Measurements from ENCODE around the gene ECHS1.
"Not testable (repeated sequence)": the region's sequence is repeated elsewhere in the genome, so short reads cannot be mapped to it uniquely, and the experiment has no call there.

Gene ECHS1

DNA sequence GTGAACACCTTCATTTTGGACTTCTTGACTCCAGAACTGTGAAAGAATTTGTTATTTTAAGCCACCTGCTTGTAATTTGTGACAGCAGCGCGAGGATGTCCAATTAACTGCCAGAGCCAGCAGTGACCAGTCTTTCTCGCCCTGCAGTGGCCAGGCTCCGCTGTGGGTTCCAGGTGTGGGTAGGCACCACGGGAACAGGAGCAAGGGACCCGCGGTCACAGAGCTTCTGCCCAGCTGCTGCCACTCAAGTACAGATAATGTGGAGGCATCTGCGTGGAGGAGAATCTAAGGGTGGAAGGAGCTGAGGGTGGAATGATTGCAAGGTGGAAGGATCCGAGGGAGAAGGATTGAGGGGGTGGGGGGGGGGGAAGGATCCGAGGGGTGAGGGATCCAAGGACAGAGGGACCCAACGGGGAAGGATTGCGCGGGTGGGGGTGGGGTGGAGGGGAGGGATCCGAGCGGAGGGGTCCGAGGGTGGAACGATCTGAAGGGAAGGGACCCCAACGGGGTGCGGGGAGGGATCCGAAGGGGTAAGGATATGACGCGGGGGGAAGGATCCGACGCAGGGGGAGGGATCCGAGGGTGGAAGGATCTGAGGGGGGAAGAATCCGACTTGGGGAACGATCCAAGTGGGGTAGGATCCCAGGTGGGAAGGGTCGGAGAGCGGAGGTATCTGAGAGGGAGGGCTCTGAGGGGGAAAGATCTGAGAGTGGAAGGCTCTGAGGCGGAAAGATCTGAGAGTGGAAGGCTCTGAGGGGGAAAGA lies 40.0 kb downstream of the ECHS1 start:
- H3K36me3 Mint-ChIP-seq, result no peaks in the 10 kb centered on the region
- no peaks in the 10 kb centered on the region for H3K9me3 Mint-ChIP-seq
- H3K27me3 Mint-ChIP-seq, result peaks cover 2% of the 10 kb centered on the region
- no peak overlapping the region for H3K4me3 Mint-ChIP-seq
- H3K27ac Mint-ChIP-seq, result no peak overlapping the region
- H3K4me1 Mint-ChIP-seq, result peaks cover 9% of the 10 kb centered on the region

DNA sequence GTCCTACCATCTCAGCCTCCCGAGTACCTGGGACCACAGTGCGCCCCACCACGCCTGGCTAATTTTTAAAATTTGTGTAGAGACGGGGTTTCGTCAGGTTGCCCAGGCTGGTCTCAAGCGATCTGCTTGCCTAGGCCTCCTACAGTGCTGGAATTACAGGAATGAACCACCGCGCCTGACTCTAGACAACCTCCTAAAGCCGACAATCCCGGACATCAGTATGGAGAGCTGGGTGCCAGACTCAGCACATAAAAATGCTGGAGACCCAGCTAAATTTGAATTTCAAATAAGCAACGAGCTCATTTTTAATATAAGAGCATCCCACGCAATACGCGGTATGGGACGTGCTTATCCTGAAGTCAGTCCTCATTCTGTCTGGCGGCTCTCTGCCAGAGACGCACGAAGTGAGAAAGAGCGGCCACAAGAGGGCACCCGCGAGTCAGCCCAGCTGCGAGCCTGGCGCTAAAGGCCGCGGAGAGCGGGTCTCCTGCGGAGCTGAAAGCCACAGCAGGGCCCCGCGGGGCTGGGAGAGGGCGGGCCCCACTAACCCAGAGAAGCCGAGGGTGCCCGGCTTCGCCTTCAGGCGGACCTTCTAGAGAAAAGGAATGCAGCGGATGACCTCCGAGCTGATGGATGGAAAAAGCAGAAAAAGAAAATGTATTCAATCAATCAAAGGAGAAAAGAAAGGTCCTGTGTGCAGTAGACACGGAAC lies 43.5 kb downstream of the ECHS1 start:
- Mint-ChIP-seq H3K4me3 (peak overlapping the region; percentile 49), H3K27ac (no peak overlapping the region), H3K9me3 (no peaks in the 10 kb centered on the region), H3K4me1 (peaks cover 9% of the 10 kb centered on the region), H3K36me3 (no peaks in the 10 kb centered on the region), H3K27me3 (peaks cover 13% of the 10 kb centered on the region)

DNA sequence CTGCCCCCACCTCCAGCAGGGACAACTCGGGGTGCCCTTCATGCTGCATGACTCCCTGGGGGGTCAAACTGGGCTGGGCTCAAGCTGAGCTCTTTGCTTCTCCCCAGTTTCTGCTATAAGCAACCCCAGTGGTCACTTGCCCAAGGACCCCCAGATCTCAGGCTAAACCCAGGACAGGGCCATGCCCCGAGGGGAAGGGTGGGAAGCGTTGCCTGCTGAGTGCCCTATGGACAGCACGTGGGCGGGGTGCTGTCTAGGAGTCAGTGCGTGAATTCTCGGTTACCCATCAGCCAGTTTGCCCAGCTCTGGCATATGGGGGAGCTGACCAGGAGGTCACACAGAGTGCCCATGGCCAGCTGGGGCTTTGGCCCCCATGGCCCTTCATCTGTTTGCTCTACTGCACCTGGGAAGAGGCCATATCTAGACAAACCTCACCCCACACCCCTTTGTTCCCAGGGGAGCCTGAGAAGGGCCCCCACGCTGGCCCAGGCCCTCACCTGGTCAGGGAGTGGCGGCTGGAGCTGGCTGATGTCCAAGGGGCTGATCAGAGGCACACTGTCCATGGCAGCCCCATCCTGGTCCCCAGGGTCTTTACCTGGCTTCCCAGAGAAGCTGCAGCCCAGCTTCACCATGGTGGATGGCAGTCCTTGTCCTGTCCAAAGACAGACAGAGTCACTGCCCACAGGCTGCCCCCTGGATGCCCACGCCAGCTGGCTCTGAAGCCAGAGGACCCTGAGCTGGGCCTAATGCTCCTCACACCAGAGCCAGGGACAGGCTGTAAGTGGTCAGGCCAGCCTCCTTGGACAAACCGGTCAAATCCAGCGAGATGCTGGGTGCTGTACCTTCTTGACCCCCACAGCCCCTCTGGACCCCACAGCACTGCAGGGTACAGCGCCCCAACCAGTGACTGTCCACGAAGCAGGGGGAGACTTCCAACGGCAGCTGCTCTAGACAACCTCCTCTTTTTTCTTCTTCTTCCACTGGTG lies 44.5 kb downstream of the ECHS1 start:
- Mint-ChIP-seq H3K4me3 (no peak overlapping the region), H3K4me1 (peaks cover 9% of the 10 kb centered on the region), H3K27ac (no peak overlapping the region), H3K9me3 (no peaks in the 10 kb centered on the region), H3K36me3 (no peaks in the 10 kb centered on the region), H3K27me3 (peaks cover 13% of the 10 kb centered on the region)

DNA sequence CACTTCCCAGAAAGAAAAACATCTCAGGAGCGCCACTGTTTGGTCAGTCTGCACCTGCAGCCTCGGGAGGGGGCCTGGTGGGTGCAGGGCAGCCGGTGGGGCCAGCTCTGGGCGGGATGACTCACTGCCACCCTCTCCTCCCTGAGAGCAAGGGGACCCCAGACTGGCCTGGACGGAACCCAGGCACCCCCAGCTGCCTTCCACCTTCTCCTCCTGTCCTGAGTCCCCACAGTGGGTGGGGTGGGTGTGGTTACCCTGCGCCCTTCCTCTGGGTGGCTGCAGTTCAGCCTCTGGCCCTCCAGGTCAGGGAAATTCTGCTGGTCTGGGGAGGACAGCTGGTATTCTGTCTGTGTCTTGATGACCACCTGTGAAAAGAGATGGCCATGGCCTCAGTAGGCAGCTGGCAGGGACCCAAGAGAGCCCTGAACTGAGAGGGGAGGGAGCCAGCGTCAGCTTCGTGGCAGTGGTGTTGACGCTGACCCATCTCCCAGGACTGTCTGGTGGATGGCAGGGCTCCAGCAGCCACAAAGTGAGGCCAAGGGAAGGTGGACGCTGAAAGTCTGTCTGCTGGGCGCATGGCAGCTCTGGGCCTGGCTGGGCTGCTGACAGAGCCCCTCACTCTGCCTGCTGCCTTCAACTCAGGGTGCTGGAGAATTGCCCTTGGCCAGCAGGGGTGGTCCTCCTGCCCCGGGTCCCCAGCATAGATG lies 45.4 kb downstream of the ECHS1 start:
- Mint-ChIP-seq H3K27me3 (peaks cover 13% of the 10 kb centered on the region), H3K4me3 (no peak overlapping the region), H3K36me3 (no peaks in the 10 kb centered on the region), H3K9me3 (no peaks in the 10 kb centered on the region), H3K4me1 (peaks cover 9% of the 10 kb centered on the region), H3K27ac (no peak overlapping the region)

DNA sequence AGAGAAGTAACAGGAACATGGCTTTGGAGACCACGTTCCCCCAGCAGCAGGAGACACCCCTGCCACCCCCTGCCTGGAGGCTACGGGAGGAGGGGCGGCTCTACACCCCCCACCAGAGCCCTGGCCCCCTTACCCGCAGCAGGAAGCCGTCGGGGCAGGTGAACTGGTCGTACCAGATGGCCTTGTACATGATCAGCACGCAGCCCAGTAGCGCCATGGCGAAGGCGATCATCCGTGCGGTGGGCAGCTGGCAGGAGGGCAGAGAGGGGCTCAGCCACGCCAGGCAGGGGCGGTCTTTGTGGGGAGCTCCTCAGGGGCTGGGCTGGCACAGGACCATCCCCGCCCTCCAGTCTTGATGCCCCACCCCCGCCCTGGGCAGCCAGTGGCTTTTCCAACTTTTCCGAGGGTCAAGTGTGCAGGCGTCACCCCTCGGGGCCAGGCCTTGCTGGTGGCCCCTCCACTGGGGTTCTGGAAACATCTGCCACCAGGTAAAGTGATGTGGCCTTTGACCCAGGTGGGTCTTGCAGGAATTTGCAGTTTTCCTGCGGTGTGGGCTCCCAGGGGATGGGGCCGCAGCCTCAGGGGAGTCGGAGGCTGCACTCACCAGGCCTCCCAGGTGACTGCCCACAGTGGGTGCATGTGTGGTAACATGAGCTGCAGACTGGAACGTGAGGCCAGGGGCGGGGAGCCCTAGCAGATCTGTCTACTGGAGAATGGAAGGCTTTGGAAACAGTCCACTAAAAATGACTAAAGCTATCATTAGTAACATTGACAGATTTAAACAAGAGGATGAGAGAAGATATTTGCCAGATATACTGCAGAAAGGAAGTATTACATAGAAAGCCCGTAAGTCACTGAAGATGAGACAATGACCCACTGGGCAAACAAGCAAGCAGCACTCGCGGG lies 46.2 kb downstream of the ECHS1 start:
- Mint-ChIP-seq H3K27ac (no peak overlapping the region), H3K4me3 (no peak overlapping the region), H3K9me3 (no peaks in the 10 kb centered on the region), H3K27me3 (peaks cover 13% of the 10 kb centered on the region), H3K36me3 (no peaks in the 10 kb centered on the region), H3K4me1 (peaks cover 9% of the 10 kb centered on the region)

DNA sequence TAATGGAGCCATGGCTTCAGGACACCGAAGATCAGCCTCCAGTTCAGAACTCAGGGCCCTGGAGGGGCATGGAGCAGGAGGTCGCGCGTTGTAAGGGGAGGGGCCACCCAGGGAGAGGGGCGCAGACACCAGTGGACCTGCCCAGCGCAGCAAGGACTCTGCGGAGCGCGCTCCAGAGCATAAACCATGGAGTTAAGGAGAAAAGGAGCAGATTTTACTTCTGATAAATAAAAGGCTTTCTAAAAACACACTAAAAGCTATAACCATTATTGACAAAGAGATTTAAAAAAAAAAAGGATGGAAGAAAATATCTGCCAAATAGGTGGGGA lies 47.0 kb downstream of the ECHS1 start:
- Mint-ChIP-seq H3K27me3 (peaks cover 13% of the 10 kb centered on the region), H3K27ac (no peak overlapping the region), H3K36me3 (no peaks in the 10 kb centered on the region), H3K4me3 (peak overlapping the region; percentile 33), H3K4me1 (peaks cover 9% of the 10 kb centered on the region), H3K9me3 (no peaks in the 10 kb centered on the region)

DNA sequence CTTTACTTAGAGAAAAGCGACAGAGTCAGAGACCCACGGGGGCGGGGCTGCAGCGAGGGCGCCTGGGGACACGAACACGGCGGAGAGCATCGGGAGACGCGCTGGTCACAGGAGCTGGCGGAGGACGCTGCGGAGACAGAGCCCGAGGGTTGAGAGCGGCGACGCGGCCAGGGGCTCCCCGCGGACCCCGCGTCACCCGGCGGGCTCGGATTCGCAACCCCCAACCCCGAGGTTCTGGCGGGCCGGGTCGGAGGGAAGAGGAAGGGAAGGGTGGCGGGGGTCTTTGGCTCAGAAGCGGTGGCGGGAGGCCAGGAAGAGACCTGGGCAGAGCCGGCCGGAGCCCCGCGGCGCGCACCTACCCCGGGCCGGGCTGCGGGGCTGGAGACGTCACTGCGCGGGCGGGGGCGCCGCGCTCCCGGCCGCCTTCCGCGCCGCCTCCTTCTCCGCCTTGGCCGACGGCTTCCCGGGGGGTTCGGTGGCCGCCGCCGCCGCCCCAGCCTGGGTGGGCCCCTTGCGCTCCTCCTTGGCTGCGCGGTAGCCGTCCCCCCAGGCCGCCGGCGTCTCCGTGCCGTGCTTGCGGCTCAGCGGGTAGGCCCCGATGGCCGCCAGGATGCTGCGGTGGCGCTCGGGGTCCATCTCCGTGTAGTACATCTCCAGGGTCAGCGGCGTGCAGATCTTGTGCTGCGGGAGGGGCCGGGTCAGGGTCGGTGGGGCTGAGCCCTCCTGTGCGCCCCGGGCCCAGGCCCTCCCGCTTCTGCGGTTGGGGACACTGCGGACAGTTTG lies 47.5 kb downstream of the ECHS1 start:
- peak overlapping the region; percentile 85 for H3K4me3 Mint-ChIP-seq

DNA sequence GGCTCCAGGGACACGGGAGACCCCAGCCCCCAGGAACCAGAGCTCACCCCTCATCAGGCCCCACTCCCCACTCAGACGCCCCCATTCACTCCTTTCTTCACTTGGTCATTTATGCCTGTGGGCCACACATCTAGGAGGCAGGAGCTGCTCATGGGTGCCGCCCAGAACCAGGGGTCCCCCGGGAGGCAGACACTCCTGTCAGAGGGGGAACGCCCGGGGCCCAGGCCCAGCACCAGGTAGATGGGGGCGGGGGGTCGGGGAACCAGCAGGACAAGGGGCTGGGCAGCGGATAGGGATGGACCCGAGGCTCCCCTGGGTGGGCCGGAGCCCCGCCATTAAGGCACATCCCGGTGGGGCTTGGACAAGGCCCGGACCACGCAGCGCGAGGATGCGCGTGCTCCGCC lies 48.3 kb downstream of the ECHS1 start:
- peaks cover 7% of the 10 kb centered on the region for H3K4me1 Mint-ChIP-seq
- peak overlapping the region; percentile 51 for H3K4me3 Mint-ChIP-seq
- H3K27ac Mint-ChIP-seq, result no peak overlapping the region

More for the DNA sequence above, 47.5 kb downstream of the ECHS1 start:
- H3K36me3 Mint-ChIP-seq, result no peaks in the 10 kb centered on the region
- H3K27ac Mint-ChIP-seq, result no peak overlapping the region
- H3K27me3 Mint-ChIP-seq, result peaks cover 13% of the 10 kb centered on the region
- H3K9me3 Mint-ChIP-seq, result no peaks in the 10 kb centered on the region
- peaks cover 9% of the 10 kb centered on the region for H3K4me1 Mint-ChIP-seq

DNA sequence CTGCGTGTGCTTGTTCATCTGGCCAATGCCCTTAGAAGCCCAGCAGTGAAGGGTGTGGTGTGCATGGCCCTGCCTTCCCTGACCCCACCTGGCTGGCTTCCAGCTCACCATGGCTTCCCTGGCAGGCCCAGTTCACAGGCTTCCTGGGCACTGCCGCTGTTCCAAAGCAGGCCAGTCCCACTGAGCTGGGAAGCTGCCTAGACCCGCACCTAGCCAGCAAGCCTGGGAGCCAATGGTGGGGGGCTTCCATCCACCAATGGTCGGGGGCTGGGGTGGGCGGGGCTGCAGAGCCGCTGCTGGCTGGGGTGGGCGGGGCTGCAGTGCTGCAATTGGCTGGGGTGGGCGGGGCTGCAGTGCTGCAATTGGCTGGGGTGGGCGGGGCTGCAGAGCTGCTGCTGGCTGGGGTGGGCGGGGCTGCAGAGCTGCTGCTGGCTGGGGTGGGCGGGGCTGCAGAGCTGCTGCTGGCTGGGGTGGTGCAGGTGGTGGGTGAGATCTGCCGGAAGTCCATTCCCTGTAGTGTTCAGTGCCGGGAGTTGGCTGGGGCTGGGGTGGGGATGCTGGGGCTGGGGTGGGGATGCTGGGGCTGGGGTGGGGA lies 48.9 kb downstream of the ECHS1 start:
- no peak overlapping the region for H3K4me3 Mint-ChIP-seq
- no peak overlapping the region for H3K27ac Mint-ChIP-seq
- H3K27me3 Mint-ChIP-seq, result peaks cover 13% of the 10 kb centered on the region
- no peaks in the 10 kb centered on the region for H3K9me3 Mint-ChIP-seq
- H3K4me1 Mint-ChIP-seq, result peaks cover 5% of the 10 kb centered on the region
- H3K36me3 Mint-ChIP-seq, result no peaks in the 10 kb centered on the region

More for the DNA sequence above, 48.3 kb downstream of the ECHS1 start:
- no peaks in the 10 kb centered on the region for H3K36me3 Mint-ChIP-seq
- H3K27me3 Mint-ChIP-seq, result peaks cover 13% of the 10 kb centered on the region
- H3K9me3 Mint-ChIP-seq, result no peaks in the 10 kb centered on the region

DNA sequence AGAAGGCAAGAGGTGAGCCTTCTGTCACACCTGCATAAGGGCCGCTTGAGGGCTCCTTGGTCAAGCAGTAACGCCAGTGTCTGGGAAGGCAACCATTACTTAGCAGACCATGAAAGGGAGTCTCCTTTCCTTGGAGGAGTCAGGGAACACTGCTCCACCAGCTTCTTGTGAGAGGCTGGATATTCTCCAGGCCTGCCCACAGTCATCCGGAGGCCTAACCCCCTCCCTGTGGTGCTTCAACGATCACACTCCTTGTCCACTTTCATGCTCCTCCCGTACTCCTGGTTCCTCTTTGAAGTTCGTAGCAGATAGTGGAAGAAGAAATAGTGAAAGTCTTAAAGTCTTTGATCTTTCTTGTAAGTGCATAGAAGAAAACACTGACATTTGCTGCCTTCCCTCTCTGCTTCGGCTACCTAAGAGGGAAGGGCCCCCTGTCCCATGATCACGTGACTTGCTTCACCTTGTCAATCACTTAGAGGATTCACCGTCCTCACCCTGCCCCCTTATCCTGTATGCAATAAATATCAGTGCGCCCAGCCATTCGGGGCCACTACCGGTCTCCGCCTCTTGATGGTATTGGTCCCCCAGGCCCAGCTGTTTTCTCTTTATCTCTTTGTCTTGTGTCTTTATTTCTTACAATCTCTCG lies 51.0 kb downstream of the ECHS1 start:
- H3K9me3 Mint-ChIP-seq, H3K27ac Mint-ChIP-seq, H3K4me3 Mint-ChIP-seq, H3K36me3 Mint-ChIP-seq, H3K27me3 Mint-ChIP-seq, H3K4me1 Mint-ChIP-seq: not testable (repeated sequence)

DNA sequence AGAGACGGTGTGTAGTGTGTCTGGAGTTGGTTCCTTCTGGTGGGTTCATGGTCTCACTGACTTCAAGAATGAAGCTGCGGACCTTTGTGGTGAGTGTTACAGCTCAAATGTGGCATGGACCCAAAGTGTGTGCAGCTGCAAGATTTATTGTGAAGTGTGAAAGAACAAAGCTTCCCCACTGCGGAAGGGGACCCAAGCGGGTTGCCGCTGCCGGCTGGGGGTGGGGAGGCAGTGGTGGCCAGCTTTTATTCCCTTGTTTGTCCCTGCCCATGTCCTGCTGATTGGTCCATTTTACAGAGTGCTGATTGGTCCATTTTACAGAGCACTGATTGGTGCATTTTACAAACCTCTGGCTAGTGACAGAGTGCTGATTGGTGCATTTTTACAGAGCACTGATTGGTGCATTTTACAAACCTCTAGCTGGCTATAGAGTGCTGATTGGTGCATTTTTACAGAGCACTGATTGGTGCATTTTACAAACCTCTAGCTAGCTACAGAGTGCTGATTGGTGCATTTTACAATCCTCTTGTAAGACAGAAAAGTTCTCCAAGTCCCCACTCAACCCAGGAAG lies 52.2 kb downstream of the ECHS1 start:
- not testable (repeated sequence) for H3K4me3 Mint-ChIP-seq, H3K27me3 Mint-ChIP-seq, H3K27ac Mint-ChIP-seq, H3K9me3 Mint-ChIP-seq, H3K4me1 Mint-ChIP-seq, H3K36me3 Mint-ChIP-seq

DNA sequence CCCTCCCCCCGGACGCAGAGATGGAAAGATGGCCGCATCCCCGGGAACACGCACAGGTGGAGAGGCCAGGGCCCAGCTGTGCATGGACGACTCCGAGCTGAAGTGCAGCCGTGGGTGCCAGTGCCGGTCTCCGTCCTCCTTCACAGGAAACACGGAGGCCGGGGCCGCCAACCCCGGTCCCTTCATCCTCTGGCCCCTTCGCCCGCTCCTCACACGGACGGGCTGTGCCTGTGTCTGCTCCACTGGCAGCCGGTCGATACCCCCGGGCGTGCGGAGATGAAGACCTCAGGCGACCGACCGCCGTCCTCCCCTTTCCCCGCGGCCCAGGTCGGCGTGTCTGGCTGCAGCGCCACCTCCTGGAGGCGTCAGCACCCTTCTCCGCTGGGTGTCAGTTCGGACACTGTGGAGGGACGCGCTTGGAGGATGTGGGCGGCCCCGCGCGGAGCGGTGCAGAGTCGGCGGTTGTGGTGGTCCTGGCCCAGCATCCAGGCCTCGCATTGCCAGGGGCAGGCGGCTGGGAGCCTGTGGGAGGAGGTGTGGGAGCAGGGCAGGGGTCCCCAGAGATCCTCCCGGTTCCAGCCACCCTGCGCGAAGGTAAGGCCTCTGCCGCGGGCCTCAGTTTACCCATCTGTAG lies 54.5 kb downstream of the ECHS1 start:
- no peaks in the 10 kb centered on the region for H3K36me3 Mint-ChIP-seq
- no peaks in the 10 kb centered on the region for H3K9me3 Mint-ChIP-seq
- peak overlapping the region; percentile 3 for H3K27ac Mint-ChIP-seq
- peaks cover 9% of the 10 kb centered on the region for H3K4me1 Mint-ChIP-seq
- H3K4me3 Mint-ChIP-seq, result peak overlapping the region; percentile 56
- H3K27me3 Mint-ChIP-seq, result no peaks in the 10 kb centered on the region
